Measurements from ENCODE around the gene SOS2. TPM values are rescaled to one million over a fixed set of nuclear protein-coding genes. Genes with fewer than 3 reads are reported as not detected.

Gene SOS2
- total and polyA plus RNA-seq, 4 donors = 3.1 to 20.1 (median 9.1) TPM

DNA sequence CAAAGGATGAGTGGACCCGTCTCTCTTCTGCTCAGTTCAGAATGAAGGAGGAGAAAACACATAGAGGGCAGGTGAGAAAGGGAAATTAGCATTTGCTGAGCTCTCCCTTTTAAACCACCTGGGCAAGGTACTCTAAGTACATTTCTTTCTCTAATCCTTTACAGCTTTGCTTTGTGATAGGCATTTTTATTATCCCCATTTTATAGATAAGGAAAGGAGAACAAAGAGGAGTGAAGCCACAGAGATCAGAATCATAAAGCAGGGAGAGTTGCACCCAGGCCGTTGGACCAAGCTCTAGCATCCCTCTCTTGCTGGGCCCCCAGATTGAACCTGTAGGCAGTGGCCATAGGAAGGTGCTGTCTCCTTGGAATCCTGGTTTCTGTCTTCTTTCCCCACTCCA is 162.1 kb downstream of the SOS2 start:
- no peaks in the 10 kb centered on the region for H3K9me3 ChIP-seq (ENCODE audit: control insufficient read depth in 4 of 4, low read length in 3 of 4)
- WGBS = 64% methylated on average over 2 of the region's 2 CpGs
- no peaks in the 10 kb centered on the region for H3K27me3 ChIP-seq (ENCODE audit: control insufficient read depth in 4 of 4, insufficient read depth in 4 of 4, low read length in 3 of 4)
- no peaks in the 10 kb centered on the region for H3K36me3 ChIP-seq (ENCODE audit: control insufficient read depth in 4 of 4, insufficient read depth in 3 of 4, low read depth in 1 of 4, low read length in 3 of 4)
- no peak for DNase-seq (ENCODE audit: low spot score)
- TF ChIP-seq EGR1 (IDR thresholded peaks at IDR 0.05; ENCODE audit: low read depth in 2 of 2) (no peak), YY1 (IDR thresholded peaks at IDR 0.05) (no peak), HNF4A (conservative IDR thresholded peaks at IDR 0.05) (no peak), GABPA (IDR thresholded peaks at IDR 0.05 in 1 of 2, conservative IDR thresholded peaks at IDR 0.05 in 1 of 2) (no peak), FOXA2 (IDR thresholded peaks at IDR 0.05) (no peak)
- TF ChIP-seq, protein P1, sequence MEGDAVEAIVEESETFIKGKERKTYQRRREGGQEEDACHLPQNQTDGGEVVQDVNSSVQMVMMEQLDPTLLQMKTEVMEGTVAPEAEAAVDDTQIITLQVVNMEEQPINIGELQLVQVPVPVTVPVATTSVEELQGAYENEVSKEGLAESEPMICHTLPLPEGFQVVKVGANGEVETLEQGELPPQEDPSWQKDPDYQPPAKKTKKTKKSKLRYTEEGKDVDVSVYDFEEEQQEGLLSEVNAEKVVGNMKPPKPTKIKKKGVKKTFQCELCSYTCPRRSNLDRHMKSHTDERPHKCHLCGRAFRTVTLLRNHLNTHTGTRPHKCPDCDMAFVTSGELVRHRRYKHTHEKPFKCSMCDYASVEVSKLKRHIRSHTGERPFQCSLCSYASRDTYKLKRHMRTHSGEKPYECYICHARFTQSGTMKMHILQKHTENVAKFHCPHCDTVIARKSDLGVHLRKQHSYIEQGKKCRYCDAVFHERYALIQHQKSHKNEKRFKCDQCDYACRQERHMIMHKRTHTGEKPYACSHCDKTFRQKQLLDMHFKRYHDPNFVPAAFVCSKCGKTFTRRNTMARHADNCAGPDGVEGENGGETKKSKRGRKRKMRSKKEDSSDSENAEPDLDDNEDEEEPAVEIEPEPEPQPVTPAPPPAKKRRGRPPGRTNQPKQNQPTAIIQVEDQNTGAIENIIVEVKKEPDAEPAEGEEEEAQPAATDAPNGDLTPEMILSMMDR (IDR thresholded peaks at IDR 0.05; ENCODE audit: low read depth, low read length, missing input control) = no peak
- TF ChIP-seq, protein P2, sequence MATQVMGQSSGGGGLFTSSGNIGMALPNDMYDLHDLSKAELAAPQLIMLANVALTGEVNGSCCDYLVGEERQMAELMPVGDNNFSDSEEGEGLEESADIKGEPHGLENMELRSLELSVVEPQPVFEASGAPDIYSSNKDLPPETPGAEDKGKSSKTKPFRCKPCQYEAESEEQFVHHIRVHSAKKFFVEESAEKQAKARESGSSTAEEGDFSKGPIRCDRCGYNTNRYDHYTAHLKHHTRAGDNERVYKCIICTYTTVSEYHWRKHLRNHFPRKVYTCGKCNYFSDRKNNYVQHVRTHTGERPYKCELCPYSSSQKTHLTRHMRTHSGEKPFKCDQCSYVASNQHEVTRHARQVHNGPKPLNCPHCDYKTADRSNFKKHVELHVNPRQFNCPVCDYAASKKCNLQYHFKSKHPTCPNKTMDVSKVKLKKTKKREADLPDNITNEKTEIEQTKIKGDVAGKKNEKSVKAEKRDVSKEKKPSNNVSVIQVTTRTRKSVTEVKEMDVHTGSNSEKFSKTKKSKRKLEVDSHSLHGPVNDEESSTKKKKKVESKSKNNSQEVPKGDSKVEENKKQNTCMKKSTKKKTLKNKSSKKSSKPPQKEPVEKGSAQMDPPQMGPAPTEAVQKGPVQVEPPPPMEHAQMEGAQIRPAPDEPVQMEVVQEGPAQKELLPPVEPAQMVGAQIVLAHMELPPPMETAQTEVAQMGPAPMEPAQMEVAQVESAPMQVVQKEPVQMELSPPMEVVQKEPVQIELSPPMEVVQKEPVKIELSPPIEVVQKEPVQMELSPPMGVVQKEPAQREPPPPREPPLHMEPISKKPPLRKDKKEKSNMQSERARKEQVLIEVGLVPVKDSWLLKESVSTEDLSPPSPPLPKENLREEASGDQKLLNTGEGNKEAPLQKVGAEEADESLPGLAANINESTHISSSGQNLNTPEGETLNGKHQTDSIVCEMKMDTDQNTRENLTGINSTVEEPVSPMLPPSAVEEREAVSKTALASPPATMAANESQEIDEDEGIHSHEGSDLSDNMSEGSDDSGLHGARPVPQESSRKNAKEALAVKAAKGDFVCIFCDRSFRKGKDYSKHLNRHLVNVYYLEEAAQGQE (IDR thresholded peaks at IDR 0.05) = no peak
- no peak overlapping the region for H3K9ac ChIP-seq (ENCODE audit: low read depth in 1 of 2, low read length in 2 of 2)
- H3K4me3 ChIP-seq (ENCODE audit: low read depth in 1 of 3, low read length in 3 of 3) = no peak overlapping the region
- no peaks in the 10 kb centered on the region for H3K4me1 ChIP-seq (ENCODE audit: control insufficient read depth in 4 of 4, insufficient read depth in 4 of 4, low read length in 3 of 4)
- no peak overlapping the region for H3K27ac ChIP-seq (ENCODE audit: low read depth in 1 of 2, low read length in 2 of 2)

DNA sequence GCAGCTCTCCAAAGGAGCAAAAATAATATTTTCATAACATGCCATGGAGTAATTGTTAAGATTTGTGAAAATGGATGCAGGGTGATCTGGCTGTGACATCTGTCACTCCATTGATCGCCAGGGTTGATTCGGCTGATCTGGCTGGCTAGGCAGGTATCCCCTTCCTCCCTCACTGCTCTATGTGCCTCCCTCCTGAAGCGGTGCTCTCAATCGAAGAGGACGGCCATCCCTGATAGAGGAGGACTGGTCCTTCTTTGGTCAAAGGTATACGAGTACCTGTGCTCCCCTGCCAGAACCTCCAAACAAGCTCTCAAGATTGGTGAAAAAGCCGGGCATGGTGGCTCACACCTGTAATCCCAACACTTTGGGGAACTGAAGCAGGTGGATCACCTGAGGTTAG is 162.9 kb downstream of the SOS2 start:
- Histone ChIP-seq H3K4me3 (ENCODE audit: low read depth in 1 of 3, low read length in 3 of 3) (no peak overlapping the region), H3K9ac (ENCODE audit: low read depth in 1 of 2, low read length in 2 of 2) (no peak overlapping the region), H3K4me1 (ENCODE audit: control insufficient read depth in 4 of 4, insufficient read depth in 4 of 4, low read length in 3 of 4) (no peaks in the 10 kb centered on the region), H3K27me3 (ENCODE audit: control insufficient read depth in 4 of 4, insufficient read depth in 4 of 4, low read length in 3 of 4) (no peaks in the 10 kb centered on the region), H3K27ac (ENCODE audit: low read depth in 1 of 2, low read length in 2 of 2) (no peak overlapping the region), H3K9me3 (ENCODE audit: control insufficient read depth in 4 of 4, low read length in 3 of 4) (no peaks in the 10 kb centered on the region), H3K36me3 (ENCODE audit: control insufficient read depth in 4 of 4, insufficient read depth in 3 of 4, low read depth in 1 of 4, low read length in 3 of 4) (no peaks in the 10 kb centered on the region)
- WGBS = 98% methylated on average over 7 of the region's 7 CpGs
- TF ChIP-seq TAF1 (conservative IDR thresholded peaks at IDR 0.05) (no peak), YY1 (IDR thresholded peaks at IDR 0.05) (no peak), GABPA (IDR thresholded peaks at IDR 0.05 in 1 of 2, conservative IDR thresholded peaks at IDR 0.05 in 1 of 2) (no peak), FOXA1 (IDR thresholded peaks at IDR 0.05) (no peak), RXRA (IDR thresholded peaks at IDR 0.05) (no peak), HNF4A (conservative IDR thresholded peaks at IDR 0.05) (no peak), SP1 (IDR thresholded peaks at IDR 0.05) (no peak), RAD21 (IDR thresholded peaks at IDR 0.05) (no peak), EGR1 (IDR thresholded peaks at IDR 0.05; ENCODE audit: low read depth in 2 of 2) (no peak), JUND (IDR thresholded peaks at IDR 0.05) (no peak), HNF4G (IDR thresholded peaks at IDR 0.05) (no peak), FOXA2 (IDR thresholded peaks at IDR 0.05) (no peak), NR2F2 (IDR thresholded peaks at IDR 0.05) (no peak)
- TF ChIP-seq, protein P3, sequence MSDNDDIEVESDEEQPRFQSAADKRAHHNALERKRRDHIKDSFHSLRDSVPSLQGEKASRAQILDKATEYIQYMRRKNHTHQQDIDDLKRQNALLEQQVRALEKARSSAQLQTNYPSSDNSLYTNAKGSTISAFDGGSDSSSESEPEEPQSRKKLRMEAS (IDR thresholded peaks at IDR 0.05) = no peak
- TF ChIP-seq, protein P1 (IDR thresholded peaks at IDR 0.05; ENCODE audit: low read depth, low read length, missing input control) = no peak
- TF ChIP-seq, protein P4, sequence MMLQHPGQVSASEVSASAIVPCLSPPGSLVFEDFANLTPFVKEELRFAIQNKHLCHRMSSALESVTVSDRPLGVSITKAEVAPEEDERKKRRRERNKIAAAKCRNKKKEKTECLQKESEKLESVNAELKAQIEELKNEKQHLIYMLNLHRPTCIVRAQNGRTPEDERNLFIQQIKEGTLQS (IDR thresholded peaks at IDR 0.05) = no peak
- TF ChIP-seq, protein P2 (IDR thresholded peaks at IDR 0.05) = no peak
- TF ChIP-seq, protein P5, sequence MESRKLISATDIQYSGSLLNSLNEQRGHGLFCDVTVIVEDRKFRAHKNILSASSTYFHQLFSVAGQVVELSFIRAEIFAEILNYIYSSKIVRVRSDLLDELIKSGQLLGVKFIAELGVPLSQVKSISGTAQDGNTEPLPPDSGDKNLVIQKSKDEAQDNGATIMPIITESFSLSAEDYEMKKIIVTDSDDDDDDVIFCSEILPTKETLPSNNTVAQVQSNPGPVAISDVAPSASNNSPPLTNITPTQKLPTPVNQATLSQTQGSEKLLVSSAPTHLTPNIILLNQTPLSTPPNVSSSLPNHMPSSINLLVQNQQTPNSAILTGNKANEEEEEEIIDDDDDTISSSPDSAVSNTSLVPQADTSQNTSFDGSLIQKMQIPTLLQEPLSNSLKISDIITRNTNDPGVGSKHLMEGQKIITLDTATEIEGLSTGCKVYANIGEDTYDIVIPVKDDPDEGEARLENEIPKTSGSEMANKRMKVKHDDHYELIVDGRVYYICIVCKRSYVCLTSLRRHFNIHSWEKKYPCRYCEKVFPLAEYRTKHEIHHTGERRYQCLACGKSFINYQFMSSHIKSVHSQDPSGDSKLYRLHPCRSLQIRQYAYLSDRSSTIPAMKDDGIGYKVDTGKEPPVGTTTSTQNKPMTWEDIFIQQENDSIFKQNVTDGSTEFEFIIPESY (IDR thresholded peaks at IDR 0.05) = no peak
- DNase-seq (ENCODE audit: low spot score) = no peak
